Activated T-cell treated with anti-CD3 and anti-CD28 coated beads for 48 hours (primary cell): ENCODE data around the gene PAIP2B.
"Not testable (repeated sequence)": the region's sequence is repeated elsewhere in the genome, so short reads cannot be mapped to it uniquely, and the experiment has no call there.

Experiments
- DNase-seq: peaks from one replicate; pipeline ENCODE4 v3.0.0-alpha.2; 2020; ENCODE audit warnings: low read depth

The PAIP2B gene, protein sequence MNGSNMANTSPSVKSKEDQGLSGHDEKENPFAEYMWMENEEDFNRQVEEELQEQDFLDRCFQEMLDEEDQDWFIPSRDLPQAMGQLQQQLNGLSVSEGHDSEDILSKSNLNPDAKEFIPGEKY

DNA sequence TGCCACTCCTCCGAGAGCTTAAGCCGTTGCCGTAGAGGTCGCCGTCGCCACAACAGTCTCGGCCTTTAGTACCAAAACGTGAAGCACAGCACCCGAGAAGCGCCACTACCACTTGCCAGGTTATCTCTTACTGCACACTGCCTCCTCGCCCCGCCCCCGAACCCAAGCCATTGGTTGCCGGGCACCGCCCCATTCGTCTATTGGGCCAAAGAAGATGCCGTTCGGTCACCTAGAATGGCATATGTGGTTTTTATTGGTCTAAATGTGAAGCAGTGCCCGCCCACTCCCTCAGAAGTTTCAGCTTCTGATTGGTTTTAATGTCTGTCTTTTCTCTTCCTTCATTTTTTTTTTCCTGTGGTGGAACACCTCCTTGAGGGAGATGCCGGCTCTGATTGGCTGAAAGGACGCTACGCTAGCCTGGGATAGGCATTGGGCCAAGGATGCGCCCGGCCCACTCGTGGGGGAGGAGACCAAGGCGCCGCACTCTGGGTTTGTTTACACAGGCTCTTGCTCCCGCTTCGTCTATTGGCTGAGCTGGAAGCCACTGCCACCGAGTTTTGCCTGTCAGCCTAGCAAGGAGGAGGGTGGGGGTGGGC is at the start of gene PAIP2B:
Gene PAIP2B, minus strand, starts transcription at position 139 of the 596 bp plus-strand sequence. CDS start 24,514 bp downstream, outside the sequence.
- peak; percentile 95 for DNase-seq

DNA sequence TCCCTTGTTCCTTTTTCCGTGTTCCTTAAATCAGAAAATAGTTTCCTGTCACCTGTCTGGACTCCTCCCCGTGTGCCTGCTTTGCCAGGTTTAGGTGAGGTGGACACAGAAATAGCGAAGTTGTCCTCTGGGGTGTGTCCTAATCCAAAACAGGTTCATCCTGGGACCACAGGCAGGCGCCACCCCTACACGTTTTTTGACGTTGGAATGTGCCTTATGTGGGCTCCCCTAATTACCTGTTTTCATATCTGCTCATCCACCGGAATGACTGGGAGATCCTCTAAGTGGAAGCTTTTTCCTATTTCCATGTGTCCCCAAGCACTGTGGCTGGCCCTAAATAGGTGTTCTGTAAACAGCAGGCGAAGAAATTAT is 49.0 kb upstream of the PAIP2B start:
- DNase-seq, result no peak

DNA sequence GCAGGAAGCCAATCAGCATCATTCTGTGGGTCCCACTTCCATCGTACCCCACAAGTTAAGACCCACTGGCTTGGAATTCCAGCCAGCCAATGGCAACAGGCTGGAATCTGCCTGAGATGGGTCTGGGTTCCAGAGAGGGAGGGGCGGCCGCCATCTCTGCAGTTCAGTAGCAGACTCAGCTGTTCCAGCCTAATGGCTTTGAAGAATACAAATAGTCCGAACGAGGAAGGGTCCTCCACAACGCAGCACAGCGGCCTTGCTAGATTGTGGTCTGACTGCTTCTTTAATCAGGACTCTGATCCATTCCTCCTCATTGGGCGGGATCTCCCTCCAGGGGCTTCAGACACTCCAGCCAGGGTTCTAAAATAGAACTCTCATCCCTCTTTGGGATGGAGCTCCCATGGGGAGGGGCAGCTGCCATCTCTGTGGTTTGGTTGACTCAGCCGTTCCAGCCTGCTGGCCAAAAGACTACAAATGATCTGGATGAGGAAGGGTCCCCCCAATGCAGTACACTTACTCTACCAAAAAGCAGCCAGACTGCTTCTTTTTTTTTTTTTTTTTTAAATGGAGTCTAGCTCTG is 42.7 kb upstream of the PAIP2B start:
- DNase-seq, result no peak

DNA sequence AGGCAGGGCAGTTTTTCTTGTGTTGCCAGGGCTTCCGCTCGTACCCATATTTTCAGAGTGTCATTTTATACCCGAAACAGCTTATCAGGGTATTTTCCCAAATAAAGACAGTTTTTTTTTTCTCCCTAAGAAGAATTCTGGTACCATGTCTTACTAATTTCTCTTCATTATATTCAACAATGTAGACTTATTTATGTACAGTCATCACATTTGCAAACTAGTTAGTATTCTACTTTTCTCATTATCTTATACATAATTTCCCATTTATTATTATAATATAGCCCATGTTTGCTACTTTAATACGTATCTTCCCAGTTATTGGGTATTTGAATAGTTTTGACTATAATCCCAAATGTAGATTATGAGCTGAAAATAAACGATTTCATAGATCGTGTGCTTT is 36.5 kb upstream of the PAIP2B start:
- no peak for DNase-seq

DNA sequence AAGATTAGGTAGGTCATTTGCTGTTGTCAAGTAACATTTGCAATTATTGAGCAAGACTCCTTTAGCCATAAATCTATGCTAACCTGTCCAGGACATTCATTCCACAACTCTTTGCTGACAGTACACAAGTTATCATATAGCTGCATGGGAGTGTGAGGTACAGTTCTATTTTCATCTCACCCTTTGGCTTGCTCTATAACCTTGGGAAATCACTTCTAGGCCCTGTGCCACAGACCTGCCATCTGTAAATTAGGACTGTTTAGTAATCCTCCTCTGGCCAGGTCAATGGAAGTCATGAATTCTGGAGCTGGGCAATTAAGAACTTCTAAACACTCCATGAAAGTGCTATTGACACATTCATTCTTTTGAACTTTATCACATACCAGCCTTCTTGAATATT is 34.6 kb upstream of the PAIP2B start:
- DNase-seq, result no peak

DNA sequence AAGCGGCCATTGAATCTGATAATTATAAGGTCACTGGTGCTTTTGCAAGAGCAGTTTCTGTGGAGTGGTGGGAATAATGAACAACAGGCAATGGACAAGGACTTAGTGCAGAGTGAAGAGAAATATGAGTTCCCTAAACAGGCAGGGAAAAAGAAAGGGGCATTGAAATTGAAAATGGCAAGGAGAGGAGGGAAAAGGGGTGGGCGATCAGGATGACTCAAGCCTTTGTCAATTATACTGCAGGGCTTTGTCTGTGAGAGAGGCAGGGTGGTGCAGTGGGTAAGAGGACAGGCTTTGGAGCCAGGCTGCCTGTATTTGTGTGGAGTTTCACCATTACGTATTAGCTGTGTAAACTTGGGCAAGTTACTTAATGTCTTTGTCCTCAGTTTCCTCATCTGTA is 29.5 kb upstream of the PAIP2B start:
- DNase-seq, result no peak

DNA sequence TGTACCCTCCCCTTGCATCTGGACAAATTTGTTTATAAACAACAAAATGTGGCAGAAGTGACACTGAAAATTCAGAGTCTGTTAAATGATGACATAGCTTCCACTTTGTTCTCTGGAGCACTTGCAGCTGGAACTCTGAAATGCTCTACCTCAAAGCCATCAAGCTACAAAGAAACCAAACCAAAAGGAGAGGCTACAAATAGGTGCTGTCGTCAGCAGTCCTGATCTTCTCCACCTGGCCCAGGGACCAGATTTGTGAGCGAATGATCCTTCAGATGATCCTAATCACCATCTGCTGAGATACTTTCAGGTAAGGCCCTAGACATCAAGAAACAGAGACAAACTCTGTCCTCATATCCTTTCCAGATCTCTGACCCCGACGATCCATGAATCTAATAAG is 27.9 kb upstream of the PAIP2B start:
- DNase-seq, result no peak

DNA sequence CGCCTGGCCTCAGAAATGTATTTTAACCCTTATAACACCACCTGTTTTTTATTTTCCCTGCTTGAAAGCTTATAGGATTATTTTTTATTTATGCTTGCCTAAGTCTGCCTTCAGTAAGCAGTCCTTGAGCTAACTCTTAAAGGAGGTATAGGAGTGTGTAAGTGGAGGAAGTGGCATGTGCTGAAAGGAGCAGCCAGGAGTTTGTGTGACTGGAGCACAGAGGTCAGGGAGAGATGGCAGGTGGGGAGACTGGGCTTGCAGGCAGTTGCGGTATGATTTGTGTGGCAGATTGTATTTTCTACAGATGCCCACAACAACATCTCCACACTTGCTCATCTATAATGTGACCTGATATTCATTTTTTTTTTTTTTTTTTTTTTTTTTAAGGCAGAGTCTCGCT is 27.2 kb upstream of the PAIP2B start:
- DNase-seq, result no peak

DNA sequence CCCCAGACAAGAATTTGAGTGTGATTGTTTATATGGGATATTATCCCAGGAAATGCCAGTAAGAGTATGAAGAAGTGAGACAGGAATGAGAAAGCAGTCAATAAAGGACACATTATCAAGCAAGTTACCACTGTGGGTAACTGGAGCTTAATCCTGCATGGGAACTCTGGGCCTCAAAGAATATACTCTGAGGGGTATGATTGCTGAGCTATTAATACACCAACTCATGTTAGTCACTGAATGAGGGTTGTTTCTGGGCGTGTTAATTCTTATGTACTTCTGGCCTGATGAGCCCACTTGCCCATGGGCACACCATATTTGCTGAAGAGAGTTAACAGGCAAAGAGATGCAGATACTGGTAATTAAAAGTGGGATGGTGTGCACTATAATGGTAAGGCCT is 26.6 kb upstream of the PAIP2B start:
- DNase-seq, result no peak

DNA sequence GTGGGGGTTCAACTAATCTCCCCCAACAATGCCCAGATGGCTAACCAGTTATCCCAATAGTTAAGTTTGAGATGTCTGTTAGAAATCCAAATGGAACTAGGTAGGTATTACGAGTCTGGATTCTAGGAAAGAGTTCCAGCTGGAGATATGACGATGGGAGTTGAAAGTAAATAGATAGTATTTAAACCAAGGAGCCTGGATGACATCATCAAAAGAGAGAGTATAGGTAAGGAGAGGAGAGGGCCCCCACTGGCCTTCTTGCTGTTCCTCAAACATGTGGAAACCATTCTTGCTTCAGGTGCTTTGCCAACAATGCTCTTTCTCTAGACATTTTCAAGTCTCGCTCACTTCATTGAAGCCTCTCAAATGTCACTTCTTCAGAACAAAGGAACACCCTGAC is 26.0 kb upstream of the PAIP2B start:
- no peak for DNase-seq

DNA sequence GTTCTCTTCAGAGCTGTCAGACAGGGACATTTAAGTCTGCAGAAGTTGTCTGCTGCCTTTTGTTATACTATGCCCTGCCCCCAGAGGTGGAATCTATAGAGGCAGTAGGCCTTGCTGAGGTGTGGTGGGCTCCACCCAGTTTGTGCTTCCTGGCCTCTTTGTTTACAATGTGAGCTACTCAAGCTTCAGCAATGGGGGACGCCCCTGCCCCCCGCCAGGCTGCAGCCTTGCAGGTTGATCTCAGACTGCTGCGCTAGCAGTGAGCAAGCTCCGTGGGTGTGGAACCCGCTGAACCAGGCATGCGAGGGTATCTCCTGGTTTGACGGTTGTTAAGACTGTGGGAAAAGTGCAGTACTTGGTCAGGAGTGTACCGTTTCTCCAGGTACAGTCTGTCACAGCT is 24.0 kb upstream of the PAIP2B start:
- DNase-seq, result no peak

DNA sequence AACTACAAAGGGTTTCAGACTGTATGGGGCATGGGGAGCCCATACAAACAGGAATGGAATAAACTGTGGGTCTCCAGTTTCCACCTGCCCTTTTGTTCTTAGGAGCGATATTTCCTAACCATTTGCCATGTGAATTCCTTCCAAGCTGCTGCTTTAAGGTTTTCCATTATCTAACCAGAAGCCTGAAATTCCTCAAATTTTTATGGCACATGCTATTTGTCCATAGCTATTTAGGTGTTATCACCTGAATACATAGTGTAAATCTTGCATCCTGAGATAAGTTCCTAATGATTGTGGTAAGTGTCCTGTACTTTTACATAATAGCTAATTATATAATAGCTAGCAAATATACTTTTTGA is 17.4 kb upstream of the PAIP2B start:
- DNase-seq, result no peak

DNA sequence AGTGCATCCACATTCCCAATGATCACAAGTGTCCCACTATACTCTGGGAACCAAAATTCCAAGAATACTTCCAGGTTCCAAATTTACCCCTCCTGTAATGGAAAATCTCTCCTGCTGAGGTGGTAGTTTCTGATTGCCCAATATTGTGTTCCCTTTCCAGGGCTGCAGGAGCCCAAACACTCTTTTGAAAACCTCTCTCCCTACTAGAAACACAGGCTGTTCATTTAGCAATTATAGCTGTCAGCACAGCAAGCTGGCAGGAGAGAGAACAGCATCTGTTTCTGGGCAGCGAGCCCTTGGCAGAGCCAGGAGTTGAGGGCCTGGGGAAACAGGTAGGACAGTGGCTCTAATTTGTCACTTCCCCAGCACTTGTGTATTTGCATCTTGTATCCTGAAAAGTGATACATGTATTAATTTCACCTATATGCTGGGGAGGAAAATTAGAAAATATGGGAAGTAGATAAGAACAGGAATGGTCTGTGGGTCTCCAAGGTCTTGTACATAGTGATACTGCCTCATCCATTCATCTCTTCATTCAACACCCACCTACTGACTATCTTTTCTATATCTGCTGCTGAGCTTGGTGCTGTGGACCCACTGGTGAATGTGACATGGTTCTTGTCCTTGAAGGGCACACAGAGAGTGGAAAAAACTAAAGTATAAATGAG is 16.9 kb upstream of the PAIP2B start:
- DNase-seq, result no peak

DNA sequence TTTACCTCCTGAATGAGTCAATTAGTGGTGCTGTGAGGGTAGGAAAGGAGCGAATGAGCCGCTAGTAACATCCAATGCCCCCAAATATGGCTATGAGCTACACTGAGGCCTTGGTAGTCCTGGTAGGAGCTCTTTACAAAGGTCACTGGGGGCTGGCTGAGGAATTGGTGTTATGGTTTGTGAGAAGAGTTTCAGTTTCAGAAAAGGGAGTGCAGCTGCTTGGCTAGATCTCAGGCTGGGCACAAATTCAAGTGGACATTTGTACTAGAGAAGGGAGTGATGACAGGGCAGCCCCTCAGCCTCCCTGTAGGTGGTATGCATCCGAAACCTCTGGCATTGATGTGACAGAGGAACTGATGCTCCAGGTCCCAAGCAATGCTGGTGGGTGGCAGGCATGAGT is 13.9 kb upstream of the PAIP2B start:
- DNase-seq, result no peak

DNA sequence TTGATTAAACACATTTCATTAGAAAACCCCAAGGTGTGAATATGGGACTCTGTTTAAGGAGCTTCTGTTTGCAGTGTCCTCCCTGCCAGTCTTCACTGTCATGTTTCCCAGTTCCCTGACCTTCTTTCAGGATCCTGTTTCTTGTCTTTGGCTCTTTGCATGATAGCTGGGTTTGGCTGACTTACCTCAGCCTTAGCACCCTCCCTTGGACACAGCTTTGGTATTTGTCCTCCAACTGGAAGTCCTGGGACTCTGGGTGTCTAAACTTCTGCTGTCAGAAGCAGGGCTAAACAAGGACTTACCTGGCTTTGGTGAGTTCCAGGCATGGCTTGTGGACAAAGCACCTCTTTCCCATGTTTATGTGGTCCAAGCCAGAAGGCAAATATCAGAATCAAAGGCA is 11.2 kb upstream of the PAIP2B start:
- no peak for DNase-seq

DNA sequence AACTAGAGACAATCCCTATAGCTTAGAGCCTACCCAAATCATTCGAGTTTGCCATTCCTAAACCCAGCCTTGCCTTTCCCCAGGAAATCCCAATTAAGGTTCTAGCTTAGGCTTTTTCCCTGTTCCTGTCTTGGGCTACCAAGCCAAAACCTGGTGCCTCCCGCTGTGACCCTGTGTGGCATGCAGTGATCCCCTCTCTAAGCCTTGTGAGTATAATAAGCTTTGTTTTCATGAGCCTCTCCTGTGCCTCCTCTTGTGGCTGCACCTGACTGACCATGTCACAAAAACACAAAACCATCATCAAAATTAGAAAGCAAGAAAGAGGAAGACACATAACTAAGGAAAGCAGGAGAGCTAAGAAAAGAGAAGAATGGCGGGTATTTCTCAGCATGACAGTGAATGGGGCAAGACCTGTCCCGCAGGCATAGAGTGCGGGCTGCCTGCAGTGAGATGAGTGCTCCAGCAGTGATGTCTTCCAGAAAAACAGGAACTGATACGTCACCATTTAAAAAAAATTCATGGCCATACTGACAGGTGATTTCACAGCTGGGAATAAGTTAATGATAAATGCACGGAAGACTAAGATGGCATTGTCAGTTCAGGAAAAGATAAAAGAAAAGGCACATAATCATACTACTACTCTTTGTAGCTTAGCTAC is 9.2 kb upstream of the PAIP2B start:
- DNase-seq, result no peak

DNA sequence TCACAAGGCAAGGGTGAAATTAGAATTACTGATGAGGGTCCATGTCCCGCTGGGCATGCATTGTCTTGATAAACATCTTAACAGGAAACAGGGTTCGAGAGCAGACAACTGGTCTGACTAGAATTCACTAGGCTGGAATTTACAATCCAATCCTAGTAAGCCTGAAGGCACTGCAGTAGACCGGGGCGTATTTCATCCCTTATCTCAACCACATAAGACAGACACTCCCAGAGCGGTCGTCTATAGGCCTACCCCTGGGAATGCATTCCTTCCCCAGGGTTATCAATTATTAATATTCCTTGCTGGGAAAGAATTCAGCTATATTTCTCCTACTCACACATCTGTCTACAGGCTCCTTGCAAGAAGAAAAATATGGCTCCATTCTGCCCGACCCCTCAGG is 6.2 kb upstream of the PAIP2B start:
- not testable (repeated sequence) for DNase-seq

DNA sequence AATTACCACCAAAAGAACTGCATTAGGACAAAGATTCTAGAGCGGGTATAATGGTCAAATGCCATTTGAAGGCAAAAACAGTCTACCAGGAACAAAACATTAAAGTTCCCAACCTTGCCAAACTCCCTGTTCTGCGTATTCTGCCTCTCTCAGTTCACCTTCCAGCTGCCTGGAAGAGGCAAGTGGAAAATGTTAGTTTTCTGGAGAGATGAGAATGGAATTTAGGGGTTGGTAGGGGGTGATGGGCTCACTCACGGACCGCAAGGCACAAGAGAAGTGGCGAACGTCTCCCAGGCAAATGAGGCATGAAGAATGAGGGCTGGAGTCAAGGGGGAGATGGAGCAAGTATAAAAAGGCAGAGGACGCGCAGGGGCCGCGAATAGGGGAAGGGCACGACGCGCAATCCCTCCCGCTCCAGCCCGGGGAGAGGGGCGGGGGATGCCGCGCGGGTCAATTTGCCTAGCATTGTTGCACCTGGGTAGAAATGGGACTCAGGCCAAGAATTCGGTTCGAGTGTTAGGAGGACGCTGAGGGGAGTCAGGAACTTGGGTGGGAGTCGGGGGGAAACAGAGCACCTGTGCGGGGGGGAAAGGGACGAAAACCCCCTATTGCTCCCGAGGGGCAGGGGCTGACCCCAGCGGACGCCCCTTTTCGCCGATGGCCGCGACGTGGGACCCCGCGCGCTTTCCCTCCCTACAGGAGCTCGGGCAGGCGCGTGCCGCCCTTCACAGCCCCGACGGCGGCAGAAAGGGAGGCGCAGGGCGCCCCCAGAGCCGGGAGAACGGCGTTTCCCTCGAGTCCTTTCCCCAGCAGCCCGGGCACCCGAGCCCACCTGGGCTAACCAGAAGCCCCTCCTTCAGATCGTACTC is 573 bp downstream of the PAIP2B start:
- DNase-seq, result peak; percentile 7

DNA sequence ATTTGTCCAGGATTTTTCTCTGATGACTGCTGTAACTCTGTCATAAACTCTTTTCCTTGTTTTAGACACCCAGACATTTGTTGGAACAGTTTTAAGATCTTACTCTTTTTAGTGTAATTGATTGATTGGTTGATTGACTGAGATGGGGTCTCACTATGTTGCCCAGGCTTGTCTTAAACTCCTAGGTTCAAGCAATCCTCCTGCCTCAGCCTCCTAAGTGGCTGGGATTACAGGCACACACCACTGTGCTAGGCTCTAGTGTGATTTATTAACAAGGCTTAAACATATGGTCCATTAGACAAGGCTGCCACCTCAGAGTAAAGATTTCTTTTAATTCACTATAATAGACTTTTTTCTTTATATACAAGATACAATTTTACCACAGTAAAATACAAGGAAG is 2.0 kb downstream of the PAIP2B start:
- DNase-seq, result no peak

DNA sequence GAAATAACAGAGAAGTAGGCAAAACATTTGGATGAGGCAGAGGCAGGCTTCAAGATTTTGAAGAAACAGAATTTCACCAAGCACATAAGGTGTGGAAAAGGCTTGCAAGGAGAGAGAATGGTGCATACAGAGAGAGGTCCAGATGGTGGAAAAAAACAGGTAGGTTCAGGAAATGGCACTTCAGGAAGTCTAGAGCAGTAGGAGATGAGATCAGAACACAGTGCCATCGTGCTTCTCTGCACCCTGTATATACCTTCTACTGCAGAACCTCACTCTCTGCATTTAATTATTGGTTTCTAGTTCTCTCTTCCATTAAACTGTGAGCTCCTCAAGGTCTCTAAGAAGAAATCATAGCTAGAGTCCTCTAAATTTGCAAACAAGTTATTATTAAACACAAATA is 2.4 kb downstream of the PAIP2B start:
- DNase-seq, result no peak

DNA sequence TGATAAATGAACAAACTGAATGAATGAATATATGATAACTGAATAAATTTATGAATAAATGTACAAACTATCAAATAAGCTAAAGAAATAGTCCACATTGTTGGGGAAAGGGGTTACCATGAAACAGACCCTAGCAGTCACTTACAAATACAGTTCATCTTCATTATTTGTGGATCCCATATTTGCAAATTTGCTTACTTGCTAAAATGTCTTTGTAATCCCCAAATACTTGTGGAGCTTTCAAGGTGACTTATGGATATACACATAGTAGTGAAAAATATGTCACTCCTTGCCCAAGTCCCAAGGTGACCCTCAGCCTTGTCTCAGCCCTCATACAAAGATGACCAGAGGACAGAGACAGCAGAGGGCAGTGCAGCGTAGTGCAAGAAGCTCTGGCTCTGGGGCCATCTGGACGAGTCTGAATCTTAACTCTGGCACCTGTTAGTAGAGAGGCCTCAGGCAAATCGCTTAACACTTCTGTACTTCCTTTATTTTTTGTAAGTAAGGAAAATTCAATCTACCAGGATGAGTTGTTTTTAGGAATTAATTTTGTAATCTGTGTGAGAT is 3.1 kb downstream of the PAIP2B start:
- DNase-seq, result no peak

DNA sequence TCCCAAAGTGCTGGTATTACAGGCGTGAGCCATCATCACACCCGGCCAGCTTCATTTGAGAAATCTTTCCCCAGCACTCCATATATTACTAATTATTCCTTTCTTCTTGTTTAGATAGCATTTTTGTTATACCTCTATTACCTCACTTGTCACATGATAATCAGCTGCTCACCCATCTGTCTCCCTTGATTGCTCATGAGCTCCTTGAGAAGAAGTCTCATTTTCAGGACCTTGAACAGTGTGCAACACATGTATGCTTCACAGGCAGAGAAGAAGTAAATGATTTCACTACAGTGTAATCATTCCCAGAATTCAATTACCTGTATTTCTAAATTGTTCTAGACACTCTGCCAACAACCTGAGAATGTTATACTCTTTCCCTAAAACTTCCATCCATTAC is 6.2 kb downstream of the PAIP2B start:
- no peak for DNase-seq
